ENCODE data around the gene IL21R.
"Not testable (repeated sequence)": the region's sequence is repeated elsewhere in the genome, so short reads cannot be mapped to it uniquely, and the experiment has no call there.

The IL21R gene

GRCh38 chr16:27444015-27444414 lies 42.0 kb downstream of the IL21R start:
- no peak for DNase-seq (ENCODE audit: low read depth in 2 of 2)

- no peak for DNase-seq (ENCODE audit: low read depth in 2 of 2)
Measured at GRCh38 chr16:27444470-27444869, 42.5 kb downstream of the IL21R start.

GRCh38 chr16:27445502-27446175 lies 43.7 kb downstream of the IL21R start:
- no peak for DNase-seq (ENCODE audit: low read depth in 2 of 2)

GRCh38 chr16:27446721-27447120 lies 44.7 kb downstream of the IL21R start:
- peak; percentile 34 to 43 for DNase-seq (ENCODE audit: low read depth in 2 of 2)

- no peak for DNase-seq (ENCODE audit: low read depth in 2 of 2)
Measured at GRCh38 chr16:27447301-27447700, 45.3 kb downstream of the IL21R start.

- no peak for DNase-seq (ENCODE audit: low read depth in 2 of 2)
Measured at GRCh38 chr16:27448532-27449433, 46.8 kb downstream of the IL21R start.

- peak; percentile 80 to 87 for DNase-seq (ENCODE audit: low read depth in 2 of 2)
Measured at GRCh38 chr16:27449434-27450195, 47.6 kb downstream of the IL21R start.

- no peak for DNase-seq (ENCODE audit: low read depth in 2 of 2)
Measured at GRCh38 chr16:27450196-27450549, 48.2 kb downstream of the IL21R start.

- DNase-seq (ENCODE audit: low read depth in 2 of 2), result no peak
Measured at GRCh38 chr16:27452569-27453493, 50.9 kb downstream of the IL21R start.

- DNase-seq (ENCODE audit: low read depth in 2 of 2), result no peak
Measured at GRCh38 chr16:27453494-27453825, 51.5 kb downstream of the IL21R start.

- DNase-seq (ENCODE audit: low read depth in 2 of 2), result no peak
Measured at GRCh38 chr16:27455700-27456099, 53.7 kb downstream of the IL21R start.

GRCh38 chr16:27457605-27457900 lies 55.6 kb downstream of the IL21R start:
- DNase-seq (ENCODE audit: low read depth in 2 of 2), result not testable (repeated sequence)

- DNase-seq (ENCODE audit: low read depth in 2 of 2), result no peak
Measured at GRCh38 chr16:27458258-27458657, 56.3 kb downstream of the IL21R start.

GRCh38 chr16:27458987-27459688 lies 57.2 kb downstream of the IL21R start:
- no peak for DNase-seq (ENCODE audit: low read depth in 2 of 2)

- no peak for DNase-seq (ENCODE audit: low read depth in 2 of 2)
Measured at GRCh38 chr16:27460213-27460612, 58.2 kb downstream of the IL21R start.

- no peak for DNase-seq (ENCODE audit: low read depth in 2 of 2)
Measured at GRCh38 chr16:27460663-27461482, 58.9 kb downstream of the IL21R start.

GRCh38 chr16:27461483-27462171 lies 59.7 kb downstream of the IL21R start:
- no peak for DNase-seq (ENCODE audit: low read depth in 2 of 2)

- no peak for DNase-seq (ENCODE audit: low read depth in 2 of 2)
Measured at GRCh38 chr16:27462200-27462845, 60.3 kb downstream of the IL21R start.

All from stimulated activated CD8-positive, alpha-beta memory T cell treated with anti-CD3 and anti-CD28 coated beads, Interleukin-2, amount 100 ng/mL, for 48 hours (primary cell).